Right lobe of liver (tissue), 4 donors: Measurements from ENCODE around the gene FGF6.

Experiments used
- CTCF ChIP-seq, 4 donors: fragments of 200-600 bp in 3 of 4; fragments of 450-650 bp in 1 of 4; IDR thresholded peaks; one replicate each; pipeline versions ENCODE4 v1.5.1 to v1.8.0; 2016 to 2022; ENCODE audit warnings: antibody characterized with exemption in 4 of 4, mild to moderate bottlenecking in 2 of 4
- POLR2A ChIP-seq: fragments of 450-650 bp; IDR thresholded peaks from one replicate; pipeline ENCODE4 v1.6.1; 2017; ENCODE audit warnings: antibody characterized with exemption, mild to moderate bottlenecking
- donor health status: DM: no; HTN: no; CAD: no.
- donor health status: DM: no; HTN: no; CAD: no.
- donor health status: DM: no; HTN: yes; CAD: no.

- TF ChIP-seq CTCF (IDR thresholded peaks at IDR 0.05) = no peak
- TF ChIP-seq POLR2A = no peak
Measured at GRCh38 chr12:4478933-4479332, 33.3 kb upstream of the FGF6 start.
